HG03196 (cell line): ENCODE results near the gene TMEM144.
"Not testable (repeated sequence)": the region's sequence is repeated elsewhere in the genome, so short reads cannot be mapped to it uniquely, and the experiment has no call there.

ENCODE experiments used
- ATAC-seq: cut with Tn5 transposase; IDR thresholded peaks from one replicate; pipeline ENCODE4 v1.9.1; 2021; ENCODE audit not compliant: unreplicated experiment

The TMEM144 gene

GRCh38 chr4:158234671-158235070 is 24.4 kb downstream of the TMEM144 start:
- no peak for ATAC-seq

GRCh38 chr4:158236304-158237030 is 26.2 kb downstream of the TMEM144 start:
- ATAC-seq: no peak

- ATAC-seq: no peak
Measured at GRCh38 chr4:158238575-158238974, 28.3 kb downstream of the TMEM144 start.

GRCh38 chr4:158239196-158239595 is 28.9 kb downstream of the TMEM144 start:
- ATAC-seq: no peak

- no peak for ATAC-seq
Measured at GRCh38 chr4:158243071-158243470, 32.8 kb downstream of the TMEM144 start.

- no peak for ATAC-seq
Measured at GRCh38 chr4:158250321-158250720, 40.0 kb downstream of the TMEM144 start.

- ATAC-seq: peak; percentile 83
Measured at GRCh38 chr4:158253350-158253980, 43.2 kb downstream of the TMEM144 start.

GRCh38 chr4:158254292-158254691 is 44.0 kb downstream of the TMEM144 start:
- ATAC-seq: no peak

GRCh38 chr4:158255727-158256324 is 45.5 kb downstream of the TMEM144 start:
- peak; percentile 62 for ATAC-seq

- no peak for ATAC-seq
Measured at GRCh38 chr4:158259955-158260575, 49.8 kb downstream of the TMEM144 start.

- no peak for ATAC-seq
Measured at GRCh38 chr4:158261480-158261879, 51.2 kb downstream of the TMEM144 start.

- ATAC-seq: no peak
Measured at GRCh38 chr4:158268553-158268952, 58.3 kb downstream of the TMEM144 start.

- no peak for ATAC-seq
Measured at GRCh38 chr4:158274636-158275035, 64.3 kb downstream of the TMEM144 start.

- ATAC-seq: no peak
Measured at GRCh38 chr4:158277558-158277957, 67.3 kb downstream of the TMEM144 start.

GRCh38 chr4:158279052-158279451 is 68.8 kb downstream of the TMEM144 start:
- not testable (repeated sequence) for ATAC-seq

- no peak for ATAC-seq
Measured at GRCh38 chr4:158280856-158281255, 70.6 kb downstream of the TMEM144 start.

- no peak for ATAC-seq
Measured at GRCh38 chr4:158282252-158282651, 72.0 kb downstream of the TMEM144 start.

- ATAC-seq: no peak
Measured at GRCh38 chr4:158285429-158286216, 75.3 kb downstream of the TMEM144 start.

GRCh38 chr4:158290912-158291311 is 80.6 kb downstream of the TMEM144 start:
- no peak for ATAC-seq

- ATAC-seq: no peak
Measured at GRCh38 chr4:158291334-158292055, 81.2 kb downstream of the TMEM144 start.
